ENCODE results near the gene ASAP2. TPM values are rescaled to one million over a fixed set of nuclear protein-coding genes. Genes with fewer than 3 reads are reported as not detected.

Gene ASAP2
- total and polyA plus RNA-seq, 2 experiments from 2014 or later = 8.5 to 16.7 TPM

DNA sequence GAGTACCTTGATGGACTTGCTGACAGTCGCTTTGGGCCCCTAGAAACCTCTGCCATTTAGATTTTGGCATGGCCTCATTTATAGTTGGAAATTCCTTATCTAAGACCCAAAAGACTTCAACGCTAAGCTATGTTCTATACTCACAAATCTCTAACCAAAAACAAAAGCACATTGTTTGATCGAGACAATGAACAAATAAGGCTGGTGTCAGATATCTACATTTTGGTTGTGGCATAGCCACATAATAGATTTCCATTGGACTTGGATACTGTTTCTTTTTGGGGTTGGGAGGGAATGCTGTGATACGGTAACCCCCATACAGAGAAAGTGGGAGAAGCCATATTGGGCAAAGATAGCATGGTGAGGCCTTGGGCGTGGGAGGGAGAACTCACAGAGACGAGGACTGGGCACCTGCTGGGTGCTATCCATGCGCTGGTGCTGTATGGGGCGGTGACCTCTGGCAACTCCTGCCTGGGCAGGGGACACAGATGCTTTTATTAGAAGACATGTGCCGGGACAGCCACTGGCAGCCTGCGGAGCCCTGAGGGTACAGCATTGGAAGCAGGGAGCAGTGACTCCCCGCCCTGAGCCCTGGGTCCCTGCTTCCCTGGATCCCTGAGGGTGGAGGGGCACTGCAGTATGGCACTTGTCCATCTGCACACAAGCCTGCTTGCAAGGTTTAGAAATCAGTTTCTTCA, 97.1 kb downstream of the ASAP2 start:
- Histone ChIP-seq H3K4me3 (no peak overlapping the region), H3K4me1 (ENCODE audit: low read depth) (peaks cover 6% of the 10 kb centered on the region), H3K27me3 (no peaks in the 10 kb centered on the region), H3K9me3 (ENCODE audit: low read depth) (no peaks in the 10 kb centered on the region), H3K27ac (no peak overlapping the region), H3K36me3 (no peaks in the 10 kb centered on the region)
- no peak for DNase-seq (ENCODE audit: low read depth in 1 of 2, low spot score in 1 of 2)
- TF ChIP-seq, protein P1, sequence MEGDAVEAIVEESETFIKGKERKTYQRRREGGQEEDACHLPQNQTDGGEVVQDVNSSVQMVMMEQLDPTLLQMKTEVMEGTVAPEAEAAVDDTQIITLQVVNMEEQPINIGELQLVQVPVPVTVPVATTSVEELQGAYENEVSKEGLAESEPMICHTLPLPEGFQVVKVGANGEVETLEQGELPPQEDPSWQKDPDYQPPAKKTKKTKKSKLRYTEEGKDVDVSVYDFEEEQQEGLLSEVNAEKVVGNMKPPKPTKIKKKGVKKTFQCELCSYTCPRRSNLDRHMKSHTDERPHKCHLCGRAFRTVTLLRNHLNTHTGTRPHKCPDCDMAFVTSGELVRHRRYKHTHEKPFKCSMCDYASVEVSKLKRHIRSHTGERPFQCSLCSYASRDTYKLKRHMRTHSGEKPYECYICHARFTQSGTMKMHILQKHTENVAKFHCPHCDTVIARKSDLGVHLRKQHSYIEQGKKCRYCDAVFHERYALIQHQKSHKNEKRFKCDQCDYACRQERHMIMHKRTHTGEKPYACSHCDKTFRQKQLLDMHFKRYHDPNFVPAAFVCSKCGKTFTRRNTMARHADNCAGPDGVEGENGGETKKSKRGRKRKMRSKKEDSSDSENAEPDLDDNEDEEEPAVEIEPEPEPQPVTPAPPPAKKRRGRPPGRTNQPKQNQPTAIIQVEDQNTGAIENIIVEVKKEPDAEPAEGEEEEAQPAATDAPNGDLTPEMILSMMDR (IDR thresholded peaks at IDR 0.05; ENCODE audit: low read depth, low read length) = no peak

DNA sequence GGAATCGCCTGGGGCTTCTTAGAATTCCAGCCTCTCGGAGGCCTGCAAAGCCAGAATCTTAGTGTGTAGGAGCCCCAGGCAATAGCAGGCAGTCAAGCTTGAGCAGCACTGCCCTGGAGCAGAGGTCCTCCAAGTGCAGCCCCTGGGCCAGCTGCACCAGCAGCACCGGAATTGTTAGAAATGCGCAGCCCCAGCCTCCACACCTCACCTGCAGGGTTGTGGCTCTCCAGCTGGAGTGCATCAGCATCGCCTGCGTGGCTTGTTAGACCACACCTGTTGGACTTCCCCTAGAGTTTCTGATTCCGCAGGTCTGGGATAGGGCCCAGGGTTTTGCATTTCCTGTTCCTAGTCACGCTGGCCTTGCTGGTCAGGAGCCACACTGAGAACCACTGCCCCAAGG, 100.3 kb downstream of the ASAP2 start:
- no peaks in the 10 kb centered on the region for H3K9me3 ChIP-seq (ENCODE audit: low read depth)
- TF ChIP-seq, protein P1 (IDR thresholded peaks at IDR 0.05; ENCODE audit: low read depth, low read length) = no peak
- no peak overlapping the region for H3K4me3 ChIP-seq
- H3K36me3 ChIP-seq = no peaks in the 10 kb centered on the region
- H3K4me1 ChIP-seq (ENCODE audit: low read depth) = peaks cover 8% of the 10 kb centered on the region
- no peaks in the 10 kb centered on the region for H3K27me3 ChIP-seq
- no peak for DNase-seq (ENCODE audit: low read depth in 1 of 2, low spot score in 1 of 2)
- no peak overlapping the region for H3K27ac ChIP-seq

DNA sequence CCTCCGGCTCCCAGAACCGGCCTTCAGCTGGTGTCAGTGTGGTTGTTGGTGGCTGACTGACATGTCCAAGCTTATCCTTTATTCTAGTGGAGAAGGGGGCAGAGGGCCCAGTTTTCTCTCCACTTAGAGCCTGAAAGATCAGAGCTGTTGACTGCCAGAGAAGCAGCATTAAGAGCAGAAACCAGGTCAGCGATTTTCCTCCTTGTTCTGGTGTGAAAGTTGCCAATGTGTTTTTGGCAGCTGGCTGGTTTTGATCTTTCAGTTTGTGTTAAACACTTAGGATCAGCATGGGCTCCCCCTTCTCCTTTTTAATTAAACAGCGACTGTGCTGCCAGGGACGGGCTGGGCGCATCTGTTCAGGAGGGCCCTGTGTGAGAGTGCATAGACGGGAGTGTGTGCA, 100.9 kb downstream of the ASAP2 start:
- H3K4me3 ChIP-seq = no peak overlapping the region
- no peaks in the 10 kb centered on the region for H3K36me3 ChIP-seq
- TF ChIP-seq, protein P1 (IDR thresholded peaks at IDR 0.05; ENCODE audit: low read depth, low read length) = no peak
- DNase-seq (ENCODE audit: low read depth in 1 of 2, low spot score in 1 of 2) = no peak
- peaks cover 8% of the 10 kb centered on the region for H3K4me1 ChIP-seq (ENCODE audit: low read depth)
- H3K9me3 ChIP-seq (ENCODE audit: low read depth) = no peaks in the 10 kb centered on the region
- H3K27me3 ChIP-seq = no peaks in the 10 kb centered on the region
- H3K27ac ChIP-seq = no peak overlapping the region

DNA sequence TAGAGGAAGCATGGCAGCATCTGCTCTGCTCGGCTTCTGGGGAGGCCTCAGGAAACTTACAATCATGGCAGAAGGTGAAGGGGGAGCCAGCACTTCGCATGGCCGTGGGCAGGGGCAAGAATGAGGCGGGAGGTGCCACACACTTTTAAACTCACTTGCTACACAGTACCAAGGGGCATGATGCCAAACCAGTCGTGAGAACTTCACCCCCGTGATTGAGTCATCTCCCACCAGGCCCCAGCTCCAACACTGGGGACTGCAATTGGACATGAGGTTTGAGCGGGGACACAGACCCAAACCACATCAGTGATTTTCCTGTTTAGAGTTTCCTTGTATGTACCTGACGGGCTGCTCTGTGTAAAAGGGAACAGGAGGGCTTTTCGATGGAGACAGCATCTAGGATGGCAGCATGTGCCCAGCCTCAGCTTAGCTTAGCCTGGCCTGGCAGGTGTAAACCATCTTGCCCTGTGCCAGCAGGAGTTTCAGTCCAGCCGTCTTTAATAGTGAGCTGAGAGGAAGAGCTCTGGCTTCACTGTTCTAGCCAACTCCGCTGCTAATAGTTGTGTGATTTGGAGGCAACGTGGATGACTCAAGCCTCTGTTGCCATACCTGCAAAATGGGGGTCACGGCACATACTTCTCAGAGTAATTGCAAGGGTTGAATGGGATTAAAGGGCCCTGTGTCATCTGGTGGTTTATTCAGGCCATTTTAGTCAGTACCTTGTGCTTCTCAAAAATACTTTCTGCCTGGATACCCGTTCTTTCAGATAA, 101.8 kb downstream of the ASAP2 start:
- Histone ChIP-seq H3K4me1 (ENCODE audit: low read depth) (peaks cover 8% of the 10 kb centered on the region), H3K27ac (no peak overlapping the region), H3K27me3 (no peaks in the 10 kb centered on the region), H3K9me3 (ENCODE audit: low read depth) (no peaks in the 10 kb centered on the region), H3K36me3 (no peaks in the 10 kb centered on the region), H3K4me3 (no peak overlapping the region)
- peak in 1 of 2 donors; percentile 27 for DNase-seq (ENCODE audit: low read depth in 1 of 2, low spot score in 1 of 2)
- TF ChIP-seq, protein P1 (IDR thresholded peaks at IDR 0.05; ENCODE audit: low read depth, low read length) = no peak

DNA sequence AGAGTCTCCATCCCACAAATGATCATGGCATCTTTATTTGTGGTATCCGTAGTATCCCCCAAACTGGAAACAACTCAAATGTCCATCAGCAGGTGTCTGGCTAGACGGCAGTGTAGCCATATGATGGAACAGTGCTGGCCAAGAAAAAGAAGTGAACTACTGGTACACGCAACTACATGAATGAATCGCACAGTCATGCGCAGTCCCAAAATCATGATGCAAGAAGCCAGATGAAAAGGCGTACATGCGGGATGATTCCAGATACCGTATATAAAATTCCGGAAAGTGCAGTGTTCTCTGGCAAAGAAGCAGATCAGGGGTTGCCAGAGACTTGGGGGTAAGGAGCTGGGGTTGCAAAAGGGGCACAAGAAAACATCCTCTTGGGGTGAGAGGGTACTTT, 102.5 kb downstream of the ASAP2 start:
- TF ChIP-seq, protein P1 (IDR thresholded peaks at IDR 0.05; ENCODE audit: low read depth, low read length) = no peak
- H3K36me3 ChIP-seq = no peaks in the 10 kb centered on the region
- no peak overlapping the region for H3K27ac ChIP-seq

More for the DNA sequence above, 102.5 kb downstream of the ASAP2 start:
- Histone ChIP-seq H3K27me3 (no peaks in the 10 kb centered on the region), H3K4me3 (no peak overlapping the region), H3K9me3 (ENCODE audit: low read depth) (no peaks in the 10 kb centered on the region), H3K4me1 (ENCODE audit: low read depth) (peaks cover 8% of the 10 kb centered on the region)
- DNase-seq (ENCODE audit: low read depth in 1 of 2, low spot score in 1 of 2) = no peak

All from cardiac muscle cell (in vitro differentiated cells and primary cell).